GM20000 (cell line): ENCODE results near the gene AKT3.

Source experiments
- DNase-seq: peaks from one replicate; pipeline ENCODE4 v3.0.0; 2012; ENCODE audit warnings: low spot score
- CTCF ChIP-seq: IDR thresholded peaks from 2 replicates; pipeline ENCODE4 v1.5.1; 2012; ENCODE audit warnings: mild to moderate bottlenecking, control low read depth; ENCODE audit errors: extremely low read depth, missing control alignments

The AKT3 gene

GRCh38 chr1:243718022-243718421 is 132.0 kb downstream of the AKT3 start:
- DNase-seq: no peak

GRCh38 chr1:243716906-243717305 is 133.1 kb downstream of the AKT3 start:
- TF ChIP-seq CTCF: no peak
- DNase-seq: no peak

More at GRCh38 chr1:243718022-243718421, 132.0 kb downstream of the AKT3 start:
- no peak for TF ChIP-seq CTCF

GRCh38 chr1:243715285-243715684 is 134.8 kb downstream of the AKT3 start:
- no peak for TF ChIP-seq CTCF
- DNase-seq: no peak

GRCh38 chr1:243713470-243714186 is 136.4 kb downstream of the AKT3 start:
- TF ChIP-seq CTCF: no peak
- DNase-seq: no peak

- no peak for TF ChIP-seq CTCF
- DNase-seq: no peak
Observed at GRCh38 chr1:243712941-243713340, 137.1 kb downstream of the AKT3 start.

- no peak for TF ChIP-seq CTCF
- no peak for DNase-seq
Observed at GRCh38 chr1:243712242-243712641, 137.8 kb downstream of the AKT3 start.

- no peak for DNase-seq
- no peak for TF ChIP-seq CTCF
Observed at GRCh38 chr1:243710467-243710866, 139.6 kb downstream of the AKT3 start.
